KMS-11 (cell line): ENCODE results near the gene GLI2.

Experiments
- H2AFZ ChIP-seq: fragments of 200-600 bp; sonication (generic); 2 replicates; pipeline ENCODE4 v1.6.1; 2016; ENCODE audit warnings: antibody characterized with exemption, mixed run types, low read depth
- H3K27ac ChIP-seq: fragments of 200-600 bp; sonication (generic); 2 replicates; pipeline ENCODE4 v1.6.1; 2016; ENCODE audit warnings: mild to moderate bottlenecking, mixed run types
- H3K27me3 ChIP-seq: fragments of 200-600 bp; sonication (generic); 2 replicates; pipeline ENCODE4 v1.6.1; 2017; ENCODE audit warnings: mild to moderate bottlenecking, low read depth, mixed run types, moderate library complexity; ENCODE audit not compliant: insufficient read depth
- H3K36me3 ChIP-seq: fragments of 200-600 bp; sonication (generic); 2 replicates; pipeline ENCODE4 v1.6.1; 2017; ENCODE audit warnings: mild to moderate bottlenecking, mixed run types; ENCODE audit not compliant: insufficient read depth
- H3K4me1 ChIP-seq: fragments of 200-600 bp; sonication (generic); 2 replicates; pipeline ENCODE4 v1.6.1; 2016; ENCODE audit warnings: mild to moderate bottlenecking, low read depth, mixed run types; ENCODE audit not compliant: poor library complexity, severe bottlenecking
- H3K4me2 ChIP-seq: fragments of 200-600 bp; sonication (generic); 2 replicates; pipeline ENCODE4 v1.7.0; 2016; ENCODE audit warnings: mild to moderate bottlenecking, mixed run types
- H3K4me3 ChIP-seq: fragments of 200-600 bp; sonication (generic); IDR thresholded peaks from 2 replicates; pipeline ENCODE4 v1.6.1; 2017; ENCODE audit warnings: low read depth, low read length, mixed read lengths; ENCODE audit not compliant: insufficient read depth
- H3K79me2 ChIP-seq: fragments of 200-600 bp; sonication (generic); 2 replicates; pipeline ENCODE4 v1.6.1; 2016; ENCODE audit warnings: low read depth, mixed run types; ENCODE audit not compliant: insufficient read depth
- H3K9ac ChIP-seq: fragments of 200-600 bp; sonication (generic); 2 replicates; pipeline ENCODE4 v1.6.1; 2016; ENCODE audit warnings: mild to moderate bottlenecking, mixed run types
- H4K20me1 ChIP-seq: fragments of 200-600 bp; sonication (generic); 2 replicates; pipeline ENCODE4 v1.6.1; 2016; ENCODE audit warnings: mild to moderate bottlenecking, mixed run types; ENCODE audit not compliant: insufficient read depth
- TF ChIP-seq, protein P1 (sequence below): fragments of 200-600 bp; sonication (generic); conservative IDR thresholded peaks from 2 replicates; pipeline ENCODE4 v1.6.1; 2017; ENCODE audit warnings: low read depth, mild to moderate bottlenecking, antibody characterized with exemption, low read length, moderate library complexity, mixed read lengths

Gene GLI2

DNA sequence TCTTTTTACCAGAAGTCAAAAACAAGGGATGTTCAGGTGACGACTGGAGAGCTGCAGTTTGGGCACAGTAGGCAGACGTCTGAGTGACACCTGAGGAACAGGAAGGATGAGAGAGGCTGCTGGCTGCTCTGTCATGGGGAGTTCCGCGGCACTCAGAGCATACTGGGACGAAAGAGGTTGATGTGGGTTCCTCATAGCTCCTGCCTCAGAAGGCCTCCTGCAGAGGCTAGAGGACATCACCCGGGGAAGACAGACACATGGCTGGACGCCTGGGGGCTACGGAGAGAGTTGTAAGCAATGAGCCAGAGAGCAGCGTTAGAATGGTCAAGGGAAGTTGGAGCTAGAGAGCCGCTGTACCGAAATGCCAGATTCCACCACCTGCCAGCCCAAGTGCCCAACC is 45.1 kb upstream of the GLI2 start:
- Histone ChIP-seq H3K79me2 (no peaks in the 10 kb centered on the region), H3K27ac (no peak overlapping the region)
- TF ChIP-seq, protein P1, sequence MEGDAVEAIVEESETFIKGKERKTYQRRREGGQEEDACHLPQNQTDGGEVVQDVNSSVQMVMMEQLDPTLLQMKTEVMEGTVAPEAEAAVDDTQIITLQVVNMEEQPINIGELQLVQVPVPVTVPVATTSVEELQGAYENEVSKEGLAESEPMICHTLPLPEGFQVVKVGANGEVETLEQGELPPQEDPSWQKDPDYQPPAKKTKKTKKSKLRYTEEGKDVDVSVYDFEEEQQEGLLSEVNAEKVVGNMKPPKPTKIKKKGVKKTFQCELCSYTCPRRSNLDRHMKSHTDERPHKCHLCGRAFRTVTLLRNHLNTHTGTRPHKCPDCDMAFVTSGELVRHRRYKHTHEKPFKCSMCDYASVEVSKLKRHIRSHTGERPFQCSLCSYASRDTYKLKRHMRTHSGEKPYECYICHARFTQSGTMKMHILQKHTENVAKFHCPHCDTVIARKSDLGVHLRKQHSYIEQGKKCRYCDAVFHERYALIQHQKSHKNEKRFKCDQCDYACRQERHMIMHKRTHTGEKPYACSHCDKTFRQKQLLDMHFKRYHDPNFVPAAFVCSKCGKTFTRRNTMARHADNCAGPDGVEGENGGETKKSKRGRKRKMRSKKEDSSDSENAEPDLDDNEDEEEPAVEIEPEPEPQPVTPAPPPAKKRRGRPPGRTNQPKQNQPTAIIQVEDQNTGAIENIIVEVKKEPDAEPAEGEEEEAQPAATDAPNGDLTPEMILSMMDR: no peak

GRCh38 chr2:120691410-120691809 is 44.3 kb upstream of the GLI2 start:
- H3K27ac ChIP-seq: no peak overlapping the region
- H3K4me1 ChIP-seq: no peaks in the 10 kb centered on the region
- H3K36me3 ChIP-seq: no peaks in the 10 kb centered on the region
- TF ChIP-seq, protein P1: no peak
- H3K79me2 ChIP-seq: no peaks in the 10 kb centered on the region
- no peak overlapping the region for H3K4me2 ChIP-seq
- no peak overlapping the region for H3K4me3 ChIP-seq
- no peaks in the 10 kb centered on the region for H3K27me3 ChIP-seq
- H4K20me1 ChIP-seq: no peaks in the 10 kb centered on the region
- no peak overlapping the region for H2AFZ ChIP-seq
- no peak overlapping the region for H3K9ac ChIP-seq

More for the DNA sequence above, 45.1 kb upstream of the GLI2 start:
- Histone ChIP-seq H3K4me2 (no peak overlapping the region), H3K9ac (no peak overlapping the region), H3K27me3 (no peaks in the 10 kb centered on the region), H2AFZ (no peak overlapping the region), H3K4me1 (no peaks in the 10 kb centered on the region), H3K4me3 (no peak overlapping the region), H3K36me3 (no peaks in the 10 kb centered on the region), H4K20me1 (no peaks in the 10 kb centered on the region)

- no peaks in the 10 kb centered on the region for H3K4me1 ChIP-seq
- H3K36me3 ChIP-seq: no peaks in the 10 kb centered on the region
- TF ChIP-seq, protein P1: no peak
- H2AFZ ChIP-seq: no peak overlapping the region
- H3K27ac ChIP-seq: no peak overlapping the region
- no peaks in the 10 kb centered on the region for H3K27me3 ChIP-seq
- no peaks in the 10 kb centered on the region for H3K79me2 ChIP-seq
- H3K4me3 ChIP-seq: no peak overlapping the region
- H3K9ac ChIP-seq: no peak overlapping the region
- no peak overlapping the region for H3K4me2 ChIP-seq
- no peaks in the 10 kb centered on the region for H4K20me1 ChIP-seq
Observed at GRCh38 chr2:120692691-120693090, 43.0 kb upstream of the GLI2 start.

- no peaks in the 10 kb centered on the region for H3K27me3 ChIP-seq
- H2AFZ ChIP-seq: no peak overlapping the region
- no peak overlapping the region for H3K27ac ChIP-seq
- no peaks in the 10 kb centered on the region for H3K79me2 ChIP-seq
- H3K4me3 ChIP-seq: no peak overlapping the region
- no peaks in the 10 kb centered on the region for H3K4me1 ChIP-seq
- H4K20me1 ChIP-seq: no peaks in the 10 kb centered on the region
- H3K36me3 ChIP-seq: no peaks in the 10 kb centered on the region
- H3K9ac ChIP-seq: no peak overlapping the region
- no peak overlapping the region for H3K4me2 ChIP-seq
- TF ChIP-seq, protein P1: no peak
Observed at GRCh38 chr2:120693121-120693520, 42.5 kb upstream of the GLI2 start.
